ENCODE data around the gene TRAPPC6A. TPM values are rescaled to one million over a fixed set of nuclear protein-coding genes. Genes with fewer than 3 reads are reported as not detected.
A peak's percentile ranks its signal among the peaks of the same experiment; 100 is the strongest.

The TRAPPC6A gene
- total and polyA plus RNA-seq, 5 donors from 2014 or later = 54.7 to 182 (median 164) TPM

DNA sequence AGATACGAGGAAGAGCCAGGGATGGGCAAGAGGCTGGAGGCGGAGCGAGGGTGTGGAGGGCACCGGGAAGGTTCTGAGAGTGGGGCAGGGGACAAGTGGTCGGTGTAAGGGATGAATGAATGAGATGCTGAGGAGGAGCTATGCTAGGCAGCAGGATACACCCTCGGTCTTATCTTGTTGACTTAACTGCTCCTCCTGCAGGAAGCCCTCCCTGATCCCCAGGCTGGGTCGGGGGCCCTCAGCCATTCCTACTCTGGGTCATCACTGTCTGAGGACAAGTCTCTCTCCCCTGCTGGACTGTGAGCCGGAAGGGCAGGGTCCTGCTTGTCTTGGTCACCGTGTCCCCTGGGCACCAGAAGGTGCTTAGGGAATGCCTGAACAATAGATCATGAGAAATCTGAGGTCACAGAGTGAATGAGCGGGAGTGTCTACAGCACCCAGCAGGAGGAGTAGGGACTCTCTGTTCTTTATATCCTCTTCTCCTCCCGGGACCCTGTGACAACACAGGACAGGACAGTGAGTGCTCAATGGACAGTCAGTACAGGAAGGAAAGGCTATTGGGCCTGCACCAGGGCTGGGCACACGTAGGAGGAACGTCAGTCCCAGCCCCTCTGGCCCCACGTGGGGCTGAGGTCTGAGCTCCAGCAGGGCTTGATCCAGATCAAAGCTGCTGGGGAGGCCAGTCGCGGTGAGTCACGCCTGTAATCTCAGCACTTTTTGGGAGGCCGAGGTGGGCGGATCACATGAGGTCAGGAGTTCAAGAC lies 23.8 kb downstream of the TRAPPC6A start:
- H3K27me3 Mint-ChIP-seq = peaks cover 20% of the 10 kb centered on the region
- H3K9me3 Mint-ChIP-seq = peaks cover 0 to 2% (median 0%) of the 10 kb centered on the region in 7 donors
- Histone ChIP-seq H3K36me3 (ENCODE audit: control insufficient read depth, insufficient read depth, low read length) (no peaks in the 10 kb centered on the region), H3K27ac (ENCODE audit: insufficient read depth, low read length, poor library complexity, severe bottlenecking) (no peak overlapping the region), H3K27me3 (ENCODE audit: control insufficient read depth, insufficient read depth, low read length) (no peaks in the 10 kb centered on the region), H3K4me1 (ENCODE audit: control insufficient read depth, insufficient read depth, low read length, poor library complexity, severe bottlenecking) (peaks cover 26% of the 10 kb centered on the region), H3K4me3 (ENCODE audit: low read depth, low read length) (no peak overlapping the region), H3K9me3 (ENCODE audit: control insufficient read depth in 2 of 2, low read length in 2 of 2) (no peaks in the 10 kb centered on the region)
- H3K4me1 Mint-ChIP-seq = peaks cover 0 to 28% (median 4%) of the 10 kb centered on the region in 4 donors
- H3K4me3 Mint-ChIP-seq = peak overlapping the region in 3 of 4 donors; percentile 67 to 84 (median 77)
- peak overlapping the region in 1 of 3 donors; percentile 63 for H3K27ac Mint-ChIP-seq
- ATAC-seq (ENCODE audit: low read depth in 2 of 2) (no peak), DNase-seq (no peak)
- H3K36me3 Mint-ChIP-seq = no peaks in the 10 kb centered on the region

DNA sequence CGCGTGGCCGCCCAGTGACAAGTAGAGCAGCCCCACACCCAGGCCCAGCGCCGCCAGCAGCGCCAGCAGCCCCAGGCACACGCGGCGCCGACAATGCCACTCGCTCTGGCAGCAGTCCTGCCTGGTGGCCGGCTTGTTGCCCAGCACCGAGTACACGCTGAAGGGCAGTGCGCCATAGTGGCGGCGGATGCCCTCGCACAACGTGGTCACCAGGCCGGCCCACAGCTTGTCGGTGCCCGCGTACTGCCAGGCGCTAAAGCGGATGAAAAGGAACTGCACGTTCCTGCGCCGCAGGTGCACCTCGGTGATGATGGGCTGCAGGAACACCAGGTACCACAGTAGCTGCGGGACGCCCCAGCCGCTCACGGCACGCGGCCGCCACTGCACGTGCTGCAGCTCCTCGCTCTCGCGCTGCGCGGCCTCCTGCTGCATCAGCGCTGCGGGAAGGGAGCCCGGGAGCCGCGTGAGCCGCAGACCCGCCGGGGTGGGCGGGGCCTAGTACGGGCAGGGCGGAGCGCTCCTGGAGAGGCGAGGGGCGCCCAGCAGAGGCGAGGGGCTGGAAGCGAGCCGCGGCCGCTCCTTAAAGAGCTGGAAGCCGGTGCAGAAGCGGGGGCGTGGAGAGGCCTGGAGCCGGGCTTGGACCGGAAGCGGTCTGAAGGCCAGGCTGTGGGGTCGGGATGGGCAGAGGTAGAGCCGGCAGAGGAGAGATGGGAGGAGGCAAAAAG lies 24.5 kb downstream of the TRAPPC6A start:
- H3K27me3 Mint-ChIP-seq = peaks cover 20% of the 10 kb centered on the region
- H3K27ac ChIP-seq (ENCODE audit: insufficient read depth, low read length, poor library complexity, severe bottlenecking) = no peak overlapping the region
- H3K27me3 ChIP-seq (ENCODE audit: control insufficient read depth, insufficient read depth, low read length) = no peaks in the 10 kb centered on the region
- no peaks in the 10 kb centered on the region for H3K36me3 Mint-ChIP-seq
- H3K27ac Mint-ChIP-seq = peak overlapping the region in 1 of 3 donors; percentile 63
- H3K9me3 Mint-ChIP-seq = peaks cover 0 to 2% (median 0%) of the 10 kb centered on the region in 7 donors
- peaks cover 0 to 29% (median 5%) of the 10 kb centered on the region in 4 donors for H3K4me1 Mint-ChIP-seq
- no peaks in the 10 kb centered on the region for H3K36me3 ChIP-seq (ENCODE audit: control insufficient read depth, insufficient read depth, low read length)
- no peaks in the 10 kb centered on the region for H3K9me3 ChIP-seq (ENCODE audit: control insufficient read depth in 2 of 2, low read length in 2 of 2)
- H3K4me3 ChIP-seq (ENCODE audit: low read depth, low read length) = no peak overlapping the region
- H3K4me3 Mint-ChIP-seq = peak overlapping the region; percentile 82 to 86 (median 84)
- DNase-seq = peak; percentile 17 to 53 (median 19)
- ATAC-seq (ENCODE audit: low read depth in 2 of 2) = peak; percentile 16 to 39
- peaks cover 26% of the 10 kb centered on the region for H3K4me1 ChIP-seq (ENCODE audit: control insufficient read depth, insufficient read depth, low read length, poor library complexity, severe bottlenecking)

- H3K27me3 Mint-ChIP-seq = peaks cover 20% of the 10 kb centered on the region
- no peaks in the 10 kb centered on the region for H3K36me3 Mint-ChIP-seq
- Histone ChIP-seq H3K36me3 (ENCODE audit: control insufficient read depth, insufficient read depth, low read length) (no peaks in the 10 kb centered on the region), H3K9me3 (ENCODE audit: control insufficient read depth in 2 of 2, low read length in 2 of 2) (no peaks in the 10 kb centered on the region), H3K27me3 (ENCODE audit: control insufficient read depth, insufficient read depth, low read length) (no peaks in the 10 kb centered on the region), H3K4me3 (ENCODE audit: low read depth, low read length) (no peak overlapping the region), H3K4me1 (ENCODE audit: control insufficient read depth, insufficient read depth, low read length, poor library complexity, severe bottlenecking) (peaks cover 26% of the 10 kb centered on the region), H3K27ac (ENCODE audit: insufficient read depth, low read length, poor library complexity, severe bottlenecking) (no peak overlapping the region)
- H3K4me1 Mint-ChIP-seq = peaks cover 0 to 29% (median 5%) of the 10 kb centered on the region in 4 donors
- ATAC-seq (ENCODE audit: low read depth in 2 of 2) (peak; percentile 64 to 68), DNase-seq (peak in 2 of 3 donors; percentile 56 to 83)
- peak overlapping the region; percentile 73 to 86 (median 83) for H3K4me3 Mint-ChIP-seq
- H3K27ac Mint-ChIP-seq = peak overlapping the region in 2 of 3 donors; percentile 36 to 52
- H3K9me3 Mint-ChIP-seq = peaks cover 0 to 2% (median 0%) of the 10 kb centered on the region in 7 donors
Measured at GRCh38 chr19:45152504-45153338, 25.3 kb downstream of the TRAPPC6A start.

GRCh38 chr19:45151821-45152503 lies 26.1 kb downstream of the TRAPPC6A start:
- H3K9me3 Mint-ChIP-seq = peaks cover 0 to under 1% (median 0%) of the 10 kb centered on the region in 7 donors
- ATAC-seq (ENCODE audit: low read depth in 2 of 2) = no peak
- no peaks in the 10 kb centered on the region for H3K36me3 Mint-ChIP-seq
- no peaks in the 10 kb centered on the region for H3K27me3 ChIP-seq (ENCODE audit: control insufficient read depth, insufficient read depth, low read length)
- H3K27ac ChIP-seq (ENCODE audit: insufficient read depth, low read length, poor library complexity, severe bottlenecking) = no peak overlapping the region
- no peaks in the 10 kb centered on the region for H3K36me3 ChIP-seq (ENCODE audit: control insufficient read depth, insufficient read depth, low read length)
- peak overlapping the region in 3 of 4 donors; percentile 29 to 73 (median 63) for H3K4me3 Mint-ChIP-seq
- H3K4me1 Mint-ChIP-seq = peaks cover 0 to 31% (median 5%) of the 10 kb centered on the region in 4 donors
- peaks cover 20% of the 10 kb centered on the region for H3K27me3 Mint-ChIP-seq
- H3K9me3 ChIP-seq (ENCODE audit: control insufficient read depth in 2 of 2, low read length in 2 of 2) = no peaks in the 10 kb centered on the region
- peaks cover 26% of the 10 kb centered on the region for H3K4me1 ChIP-seq (ENCODE audit: control insufficient read depth, insufficient read depth, low read length, poor library complexity, severe bottlenecking)
- H3K27ac Mint-ChIP-seq = no peak overlapping the region
- no peak for DNase-seq
- no peak overlapping the region for H3K4me3 ChIP-seq (ENCODE audit: low read depth, low read length)

GRCh38 chr19:45151320-45151719 lies 26.7 kb downstream of the TRAPPC6A start:
- peak overlapping the region in 3 of 4 donors; percentile 29 to 73 (median 63) for H3K4me3 Mint-ChIP-seq
- Histone ChIP-seq H3K36me3 (ENCODE audit: control insufficient read depth, insufficient read depth, low read length) (no peaks in the 10 kb centered on the region), H3K4me3 (ENCODE audit: low read depth, low read length) (no peak overlapping the region), H3K27me3 (ENCODE audit: control insufficient read depth, insufficient read depth, low read length) (no peaks in the 10 kb centered on the region), H3K4me1 (ENCODE audit: control insufficient read depth, insufficient read depth, low read length, poor library complexity, severe bottlenecking) (peaks cover 26% of the 10 kb centered on the region), H3K9me3 (ENCODE audit: control insufficient read depth in 2 of 2, low read length in 2 of 2) (no peaks in the 10 kb centered on the region), H3K27ac (ENCODE audit: insufficient read depth, low read length, poor library complexity, severe bottlenecking) (no peak overlapping the region)
- no peaks in the 10 kb centered on the region for H3K36me3 Mint-ChIP-seq
- peaks cover 20% of the 10 kb centered on the region for H3K27me3 Mint-ChIP-seq
- ATAC-seq (ENCODE audit: low read depth in 2 of 2) (no peak), DNase-seq (no peak)
- no peak overlapping the region for H3K27ac Mint-ChIP-seq
- peaks cover 0 to 31% (median 5%) of the 10 kb centered on the region in 4 donors for H3K4me1 Mint-ChIP-seq
- no peaks in the 10 kb centered on the region for H3K9me3 Mint-ChIP-seq

GRCh38 chr19:45150751-45151281 lies 27.2 kb downstream of the TRAPPC6A start:
- Histone ChIP-seq H3K4me3 (ENCODE audit: low read depth, low read length) (no peak overlapping the region), H3K4me1 (ENCODE audit: control insufficient read depth, insufficient read depth, low read length, poor library complexity, severe bottlenecking) (peaks cover 26% of the 10 kb centered on the region), H3K27ac (ENCODE audit: insufficient read depth, low read length, poor library complexity, severe bottlenecking) (no peak overlapping the region), H3K9me3 (ENCODE audit: control insufficient read depth in 2 of 2, low read length in 2 of 2) (no peaks in the 10 kb centered on the region), H3K27me3 (ENCODE audit: control insufficient read depth, insufficient read depth, low read length) (no peaks in the 10 kb centered on the region), H3K36me3 (ENCODE audit: control insufficient read depth, insufficient read depth, low read length) (no peaks in the 10 kb centered on the region)
- ATAC-seq (ENCODE audit: low read depth in 2 of 2) (no peak), DNase-seq (no peak)
- H3K9me3 Mint-ChIP-seq = no peaks in the 10 kb centered on the region
- H3K27ac Mint-ChIP-seq = peak overlapping the region in 1 of 3 donors; percentile 91
- no peaks in the 10 kb centered on the region for H3K36me3 Mint-ChIP-seq
- H3K4me1 Mint-ChIP-seq = peaks cover 0 to 31% (median 5%) of the 10 kb centered on the region in 4 donors
- H3K4me3 Mint-ChIP-seq = peak overlapping the region in 2 of 4 donors; percentile 29 to 43
- peaks cover 17% of the 10 kb centered on the region for H3K27me3 Mint-ChIP-seq

Data from CD4-positive, CD25-positive, alpha-beta regulatory T cell (primary cell).